K562 (cell line): ENCODE measurements around the gene TPSG1. TPM values are rescaled to one million over a fixed set of nuclear protein-coding genes. Genes with fewer than 3 reads are reported as not detected.
"Not testable (repeated sequence)": the region's sequence is repeated elsewhere in the genome, so short reads cannot be mapped to it uniquely, and the experiment has no call there.

Source experiments
- ATAC-seq: fragments of 200-7000 bp; cut with Tn5 transposase; 3 replicates; pipeline ENCODE4 v1.9.1; 2020; ENCODE audit warnings: moderate library complexity
- BruUV-seq: library from RNA; stranded (reverse); fragments of 400-500 nt; replicated peaks from 2 replicates; lab custom pipeline; 2021; lab: Mats Ljungman, UMichigan
- CTCF ChIA-PET: fragments of 300-600 bp; formaldehyde crosslinking; extraction: SDS; loops from one replicate; lab custom pipeline; 2021; ENCODE audit warnings: low intra/inter-chr PET ratio; lab: Yijun Ruan, JAX
- POLR2A ChIA-PET: fragments of 300-600, 350-650 bp; sonication (Branson Sonifier 250); formaldehyde crosslinking; extraction: SDS; loops from one replicate; lab custom pipeline; 2021; ENCODE audit warnings: antibody characterized with exemption, inconsistent platforms; lab: Yijun Ruan, JAX
- DNase-seq, 4 experiments: peaks; one replicate each; pipeline versions ENCODE4 v3.0.0 to v3.0.0-alpha.2; 2011 to 2018; ENCODE audit warnings: low spot score in 3 of 4, mixed read lengths in 3 of 4; ENCODE audit errors: extremely low read depth in 1 of 4
- FAIRE-seq: peaks from 2 replicates; lab custom pipeline; 2011; peaks lifted over from hg19 to GRCh38; lab: Jason Lieb, UNC
- H2AFZ ChIP-seq: 2 replicates; pipeline ENCODE4 v1.6.0; 2011; ENCODE audit warnings: low read depth, low read length, control low read depth, inconsistent platforms
- H3K27ac ChIP-seq: fragments of 200-600 bp; 3 replicates; pipeline ENCODE4 v1.8.0; 2011; ENCODE audit warnings: low read depth, mild to moderate bottlenecking, control low read depth, inconsistent platforms, low read length, moderate library complexity, mixed read lengths; ENCODE audit errors: extremely low read depth
- H3K27me3 ChIP-seq, 2 experiments: fragments of 300-600 bp in 1 of 2; 2 replicates in 1 of 2; 3 replicates in 1 of 2; pipeline versions ENCODE4 v1.6.0 to v1.8.0; 2011; ENCODE audit warnings: inconsistent platforms in 2 of 2, low read length in 2 of 2, mild to moderate bottlenecking in 1 of 2, mixed read lengths in 1 of 2, moderate library complexity in 1 of 2; ENCODE audit not compliant: control insufficient read depth in 2 of 2, insufficient read depth in 2 of 2
- H3K36me3 ChIP-seq: fragments of 300-600 bp; 3 replicates; pipeline ENCODE4 v1.8.0; 2011; ENCODE audit warnings: mild to moderate bottlenecking, low read length, inconsistent platforms; ENCODE audit not compliant: control insufficient read depth, insufficient read depth
- H3K4me1 ChIP-seq, 2 experiments: fragments of 200-600 bp in 1 of 2; replicated peaks in 1 of 2; 2 replicates in 1 of 2; 3 replicates in 1 of 2; pipeline versions ENCODE4 v1.5.1 to v1.8.0; 2011; ENCODE audit warnings: inconsistent platforms in 2 of 2, low read length in 2 of 2, mild to moderate bottlenecking in 1 of 2, mixed read lengths in 1 of 2, moderate library complexity in 1 of 2; ENCODE audit not compliant: control insufficient read depth in 2 of 2, insufficient read depth in 2 of 2
- H3K4me2 ChIP-seq: 2 replicates; pipeline ENCODE4 v1.6.1; 2011; ENCODE audit warnings: low read length, control low read depth, inconsistent platforms, mixed read lengths; ENCODE audit not compliant: insufficient read depth
- H3K4me3 ChIP-seq: fragments of 200-600 bp; sonication (generic), shearing (Covaris generic); 2 replicates; pipeline ENCODE4 v1.5.1; 2016; ENCODE audit warnings: control low read depth, inconsistent platforms
- H3K79me2 ChIP-seq: fragments of 200-600 bp; 3 replicates; pipeline ENCODE4 v1.8.0; 2011; ENCODE audit warnings: low read length, inconsistent platforms; ENCODE audit not compliant: control insufficient read depth, insufficient read depth
- H3K9ac ChIP-seq, 2 experiments: 2 replicates each; pipeline versions ENCODE4 v1.6.0 to v1.6.1; 2011; ENCODE audit warnings: low read depth in 2 of 2, low read length in 2 of 2, control low read depth in 1 of 2, inconsistent platforms in 1 of 2, mild to moderate bottlenecking in 1 of 2, mixed read lengths in 1 of 2; ENCODE audit not compliant: insufficient read depth in 1 of 2
- H3K9me1 ChIP-seq: one replicate; pipeline ENCODE4 v1.6.0; 2011; ENCODE audit warnings: inconsistent platforms, mild to moderate bottlenecking, low read length, moderate library complexity; ENCODE audit not compliant: control insufficient read depth, insufficient read depth
- H3K9me3 ChIP-seq: replicated peaks from 2 replicates; pipeline ENCODE4 v1.5.1; 2011; ENCODE audit warnings: low read depth, low read length, inconsistent platforms; ENCODE audit not compliant: control insufficient read depth, insufficient read depth
- H4K20me1 ChIP-seq: replicated peaks from 2 replicates; pipeline ENCODE4 v1.6.1; 2011; ENCODE audit warnings: low read length, inconsistent platforms, mixed read lengths; ENCODE audit not compliant: control insufficient read depth, insufficient read depth
- CC2D1A ChIP-seq: fragments of 450-650 bp; IDR thresholded peaks from 2 replicates; pipeline ENCODE4 v1.6.1; 2017; ENCODE audit warnings: mild to moderate bottlenecking
- ETS2 ChIP-seq: IDR thresholded peaks from 2 replicates; pipeline ENCODE4 v1.6.1; 2016; ENCODE audit warnings: borderline replicate concordance, missing genetic modification characterization, mild to moderate bottlenecking, moderate library complexity, missing compliant biosample characterization; ENCODE audit not compliant: poor library complexity, severe bottlenecking
- HDAC8 ChIP-seq: fragments of 450-650 bp; IDR thresholded peaks from 2 replicates; pipeline ENCODE4 v1.6.1; 2016; ENCODE audit warnings: mild to moderate bottlenecking, missing genetic modification characterization, moderate library complexity, missing compliant biosample characterization
- HIVEP1 ChIP-seq: fragments of 250-450 bp; sonication (Bioruptor Pico); IDR thresholded peaks from 2 replicates; pipeline ENCODE4 v1.4.0; 2020; ENCODE audit warnings: mild to moderate bottlenecking
- HMG20B ChIP-seq: fragments of 250-450 bp; sonication (Bioruptor Pico); IDR thresholded peaks from 2 replicates; pipeline ENCODE4 v1.5.0; 2021; ENCODE audit warnings: mild to moderate bottlenecking
- KDM1A ChIP-seq, 2 experiments: fragments of 450-650 bp; IDR thresholded peaks; 2 replicates each; pipeline ENCODE4 v1.6.1; 2016; ENCODE audit warnings: mild to moderate bottlenecking in 2 of 2
- MCM2 ChIP-seq: fragments of 450-650 bp; IDR thresholded peaks from 2 replicates; pipeline ENCODE4 v1.6.1; 2017; ENCODE audit warnings: low read depth, mild to moderate bottlenecking
- NFYB ChIP-seq: IDR thresholded peaks from 2 replicates; pipeline ENCODE4 v1.6.1; 2011; ENCODE audit warnings: mild to moderate bottlenecking, moderate library complexity; ENCODE audit not compliant: insufficient read length; ENCODE audit errors: extremely low read depth
- NR2C2 ChIP-seq, 2 experiments: fragments of 200-800 bp in 1 of 2; sonication (Bioruptor generic) in 1 of 2; sonication (generic) in 1 of 2; formaldehyde crosslinking in 1 of 2; IDR thresholded peaks; 2 replicates each; pipeline versions ENCODE4 v1.6.1 to v1.8.0; 2016 to 2022; ENCODE audit warnings: mild to moderate bottlenecking in 1 of 2, missing compliant biosample characterization in 1 of 2, missing genetic modification characterization in 1 of 2, missing genetic modification reagents in 1 of 2
- NR4A1 ChIP-seq, 2 experiments: fragments of 250-450 bp in 1 of 2; fragments of 450-650 bp in 1 of 2; sonication (Bioruptor Pico) in 1 of 2; IDR thresholded peaks; 2 replicates each; pipeline versions ENCODE4 v1.4.0 to v1.6.1; 2016 to 2020; ENCODE audit warnings: mild to moderate bottlenecking in 2 of 2, missing compliant biosample characterization in 1 of 2, missing genetic modification characterization in 1 of 2, moderate library complexity in 1 of 2
- PKNOX1 ChIP-seq: fragments of 450-650 bp; IDR thresholded peaks from 2 replicates; pipeline ENCODE4 v1.6.1; 2016
- SNRNP70 ChIP-seq: fragments of 200-400 bp; formaldehyde crosslinking; optimal IDR thresholded peaks from 2 replicates; pipeline ENCODE3; 2017; ENCODE audit warnings: low read depth, low read length
- ZC3H4 ChIP-seq: sonication (generic); formaldehyde crosslinking; IDR thresholded peaks from 2 replicates; pipeline ENCODE4 v1.9.0; 2021; ENCODE audit warnings: missing genetic modification reagents, borderline replicate concordance
- whole genome bisulfite sequencing: fragments of 100-300 bp; shearing (Covaris generic); methylation state at CpG from one replicate; pipeline ENCODE4 v1.1.6; 2016; ENCODE audit warnings: low coverage, mixed read lengths; ENCODE audit not compliant: insufficient coverage; ENCODE audit errors: missing lambda C conversion rate; 5-methylcytosine and 5-hydroxymethylcytosine counted together
- in situ Hi-C: fragments of 300-500 bp; cut with MboI; formaldehyde crosslinking; loops from 4 replicates; pipeline ENCODE4 v1.15.0; 2018; ENCODE audit warnings: inconsistent platforms, mixed read lengths
- intact Hi-C: fragments of 100-400 bp; cut with micrococcal nuclease; formaldehyde crosslinking; loops from 2 replicates; pipeline ENCODE4 v1.14.2; 2022
- polyA plus RNA-seq, 8 experiments: library from polyadenylated mRNA; depleted of rRNA in 4 of 8; stranded (reverse) in 5 of 8; unstranded in 3 of 8; fragments of >200 nt; fragmentation: Nextera tagmentation in 2 of 8; fragmentation: Illumina TruSeq in 1 of 8; extraction: Ambion mirVana in 2 of 8; extraction: Trizol in 1 of 8; gene quantifications; 2 replicates each; pipeline versions ENCODE4 v1.2.1 to v1.2.3, GENCODE V29; 2011 to 2014; ENCODE audit warnings: inconsistent platforms in 1 of 8, missing spikeins in 1 of 8
- total RNA-seq, 7 experiments: library from RNA; depleted of rRNA in 6 of 7; stranded (reverse); fragments of >200 nt in 6 of 7; fragmentation: Illumina TruSeq in 2 of 7; extraction: Trizol in 2 of 7; gene quantifications; 2 replicates each; pipeline versions ENCODE4 v1.2.1 to v1.2.3, GENCODE V29; 2011 to 2021; ENCODE audit warnings: low replicate concordance in 1 of 7
- TF ChIP-seq, protein P1 (sequence below): sonication (generic); formaldehyde crosslinking; IDR thresholded peaks from 2 replicates; pipeline ENCODE4 v1.8.0; 2022; ENCODE audit warnings: mild to moderate bottlenecking, missing genetic modification reagents
- TF ChIP-seq, protein P2 (sequence below): IDR thresholded peaks from 2 replicates; pipeline ENCODE4 v1.6.1; 2016; ENCODE audit warnings: missing genetic modification characterization, missing compliant biosample characterization
- TF ChIP-seq, protein P3 (sequence below): sonication (generic); formaldehyde crosslinking; IDR thresholded peaks from 2 replicates; pipeline ENCODE4 v1.9.0; 2022; ENCODE audit warnings: mild to moderate bottlenecking, missing genetic modification reagents

Gene TPSG1
- total and polyA plus RNA-seq, 9 of the 15 experiments (the other 6 are each of a cell fraction or from before 2014, with no cell fraction given) = not detected

GRCh38 chr16:1237990-1238389, 12.9 kb upstream of the TPSG1 start (continued):
- TF ChIP-seq ETS2 (tag) (no peak), NFYB (no peak), HIVEP1 (CRISPR knock-in tag) (no peak), HDAC8 (tag) (no peak), NR2C2 (CRISPR knock-in tag; IDR thresholded peaks at IDR 0.05) (0 out of 2 replicates have a peak, but pooled peaks have one; percentile 48), NR2C2 (tag; IDR thresholded peaks at IDR 0.05) (no peak), SNRNP70 (no peak), MCM2 (no peak), HMG20B (CRISPR knock-in tag) (no peak), ZC3H4 (CRISPR knock-in tag) (0 out of 2 replicates have a peak, but pooled peaks have one; percentile 47), CC2D1A (no peak), NR4A1 (CRISPR knock-in tag; IDR thresholded peaks at IDR 0.05) (no peak), NR4A1 (tag; IDR thresholded peaks at IDR 0.05) (no peak), PKNOX1 (no peak), KDM1A (IDR thresholded peaks at IDR 0.05) (peak in 1 of 2 experiments; percentile 15; a peak in 1 of 4 replicates)
- TF ChIP-seq, protein P1, sequence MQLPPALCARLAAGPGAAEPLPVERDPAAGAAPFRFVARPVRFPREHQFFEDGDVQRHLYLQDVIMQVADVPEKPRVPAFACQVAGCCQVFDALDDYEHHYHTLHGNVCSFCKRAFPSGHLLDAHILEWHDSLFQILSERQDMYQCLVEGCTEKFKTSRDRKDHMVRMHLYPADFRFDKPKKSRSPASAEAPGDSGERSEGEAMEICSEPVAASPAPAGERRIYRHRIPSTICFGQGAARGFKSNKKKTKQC (CRISPR knock-in tag) = no peak
- TF ChIP-seq, protein P2, sequence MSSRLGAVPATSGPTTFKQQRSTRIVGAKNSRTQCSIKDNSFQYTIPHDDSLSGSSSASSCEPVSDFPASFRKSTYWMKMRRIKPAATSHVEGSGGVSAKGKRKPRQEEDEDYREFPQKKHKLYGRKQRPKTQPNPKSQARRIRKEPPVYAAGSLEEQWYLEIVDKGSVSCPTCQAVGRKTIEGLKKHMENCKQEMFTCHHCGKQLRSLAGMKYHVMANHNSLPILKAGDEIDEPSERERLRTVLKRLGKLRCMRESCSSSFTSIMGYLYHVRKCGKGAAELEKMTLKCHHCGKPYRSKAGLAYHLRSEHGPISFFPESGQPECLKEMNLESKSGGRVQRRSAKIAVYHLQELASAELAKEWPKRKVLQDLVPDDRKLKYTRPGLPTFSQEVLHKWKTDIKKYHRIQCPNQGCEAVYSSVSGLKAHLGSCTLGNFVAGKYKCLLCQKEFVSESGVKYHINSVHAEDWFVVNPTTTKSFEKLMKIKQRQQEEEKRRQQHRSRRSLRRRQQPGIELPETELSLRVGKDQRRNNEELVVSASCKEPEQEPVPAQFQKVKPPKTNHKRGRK = no peak
- TF ChIP-seq, protein P3, sequence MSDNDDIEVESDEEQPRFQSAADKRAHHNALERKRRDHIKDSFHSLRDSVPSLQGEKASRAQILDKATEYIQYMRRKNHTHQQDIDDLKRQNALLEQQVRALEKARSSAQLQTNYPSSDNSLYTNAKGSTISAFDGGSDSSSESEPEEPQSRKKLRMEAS (CRISPR knock-in tag) = peak; percentile 39; the same call in 1 of the 2 replicates

DNA sequence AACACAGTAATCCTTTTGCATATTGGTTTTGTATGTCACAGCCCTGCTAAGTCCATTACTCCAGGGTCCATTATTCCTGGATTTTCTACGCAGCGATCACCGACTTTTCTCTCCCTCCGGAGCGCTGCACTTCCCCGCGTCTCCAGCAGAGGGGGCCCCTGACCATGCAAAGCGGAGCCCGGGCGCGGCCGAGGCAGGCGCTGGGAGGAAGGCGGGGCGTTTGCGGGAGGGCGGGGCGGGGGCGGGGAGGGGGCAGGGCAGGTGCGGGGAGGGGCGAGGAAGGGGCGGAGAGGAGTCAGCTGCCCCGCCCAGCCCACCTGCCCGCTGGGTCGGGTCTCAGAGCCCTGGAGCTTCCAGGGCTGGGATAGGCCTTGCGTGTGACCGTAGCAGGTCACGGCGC, 11.6 kb upstream of the TPSG1 start:
- H3K27me3 ChIP-seq, H3K4me2 ChIP-seq, in situ Hi-C loops, H3K9me1 ChIP-seq, H3K79me2 ChIP-seq, CTCF ChIA-PET, H3K9ac ChIP-seq, H3K4me1 ChIP-seq, H2AFZ ChIP-seq, BruUV-seq, H3K27ac ChIP-seq, intact Hi-C loops, H3K9me3 ChIP-seq, H3K36me3 ChIP-seq, POLR2A ChIA-PET, DNase-seq, H3K4me3 ChIP-seq, H4K20me1 ChIP-seq: not testable (repeated sequence)
- FAIRE-seq (peak; percentile 90), ATAC-seq (peak; percentile 80)
- no CpG with 5 or more reads among the region's 29 CpGs for WGBS
